Measurements from ENCODE around the gene PEA15.

PEA15 gene

GRCh38 chr1:160161965-160162705, 43.0 kb upstream of the PEA15 start:
- TF ChIP-seq SIN3A (IDR thresholded peaks at IDR 0.05; ENCODE audit: borderline replicate concordance, insufficient read depth, low read length) = no peak
- no peak for TF ChIP-seq FOXP2 (optimal IDR thresholded peaks at IDR 0.05; ENCODE audit: borderline replicate concordance, extremely low read depth, extremely low read length, insufficient read depth)
- TF ChIP-seq TAF1 (IDR thresholded peaks at IDR 0.05; ENCODE audit: borderline replicate concordance, insufficient read depth, low read length) = no peak
- TF ChIP-seq POLR2AphosphoS5 (IDR thresholded peaks at IDR 0.05; ENCODE audit: low read depth, low read length) = no peak
- no peak for TF ChIP-seq REST (IDR thresholded peaks at IDR 0.05; ENCODE audit: insufficient read depth in 1 of 2, low read depth in 2 of 2, low read length in 2 of 2)

GRCh38 chr1:160162931-160163330, 42.3 kb upstream of the PEA15 start:
- TF ChIP-seq SIN3A (IDR thresholded peaks at IDR 0.05; ENCODE audit: borderline replicate concordance, insufficient read depth, low read length) = no peak
- TF ChIP-seq POLR2AphosphoS5 (IDR thresholded peaks at IDR 0.05; ENCODE audit: low read depth, low read length) = no peak
- TF ChIP-seq TAF1 (IDR thresholded peaks at IDR 0.05; ENCODE audit: borderline replicate concordance, insufficient read depth, low read length) = no peak
- no peak for TF ChIP-seq FOXP2 (optimal IDR thresholded peaks at IDR 0.05; ENCODE audit: borderline replicate concordance, extremely low read depth, extremely low read length, insufficient read depth)
- TF ChIP-seq REST (IDR thresholded peaks at IDR 0.05; ENCODE audit: insufficient read depth in 1 of 2, low read depth in 2 of 2, low read length in 2 of 2) = no peak

DNA sequence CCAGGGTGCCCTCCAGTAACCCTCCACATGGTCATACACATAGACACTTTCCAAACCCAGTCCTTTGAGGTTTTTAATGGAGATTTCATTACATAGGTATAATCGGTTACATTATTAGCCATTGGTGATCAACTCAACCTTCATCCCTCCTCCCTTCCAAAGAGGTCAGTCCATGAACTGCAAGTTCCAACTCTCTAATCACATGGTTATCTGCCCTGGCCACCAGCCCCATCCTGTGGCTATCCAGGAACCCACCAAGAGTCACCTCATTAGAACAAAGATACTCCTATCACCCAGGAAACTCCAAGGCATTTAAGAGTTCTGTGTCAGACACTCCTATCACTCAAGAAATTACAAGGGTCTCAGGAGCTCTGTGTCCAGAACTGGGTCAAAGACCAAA, 41.6 kb upstream of the PEA15 start:
- TF ChIP-seq TAF1 (IDR thresholded peaks at IDR 0.05; ENCODE audit: borderline replicate concordance, insufficient read depth, low read length) (no peak), SIN3A (IDR thresholded peaks at IDR 0.05; ENCODE audit: borderline replicate concordance, insufficient read depth, low read length) (no peak), REST (IDR thresholded peaks at IDR 0.05; ENCODE audit: insufficient read depth in 1 of 2, low read depth in 2 of 2, low read length in 2 of 2) (no peak), POLR2AphosphoS5 (IDR thresholded peaks at IDR 0.05; ENCODE audit: low read depth, low read length) (no peak), FOXP2 (optimal IDR thresholded peaks at IDR 0.05; ENCODE audit: borderline replicate concordance, extremely low read depth, extremely low read length, insufficient read depth) (no peak)

GRCh38 chr1:160164121-160164520, 41.1 kb upstream of the PEA15 start:
- no peak for TF ChIP-seq REST (IDR thresholded peaks at IDR 0.05; ENCODE audit: insufficient read depth in 1 of 2, low read depth in 2 of 2, low read length in 2 of 2)
- no peak for TF ChIP-seq SIN3A (IDR thresholded peaks at IDR 0.05; ENCODE audit: borderline replicate concordance, insufficient read depth, low read length)
- no peak for TF ChIP-seq FOXP2 (optimal IDR thresholded peaks at IDR 0.05; ENCODE audit: borderline replicate concordance, extremely low read depth, extremely low read length, insufficient read depth)
- TF ChIP-seq POLR2AphosphoS5 (IDR thresholded peaks at IDR 0.05; ENCODE audit: low read depth, low read length) = no peak
- no peak for TF ChIP-seq TAF1 (IDR thresholded peaks at IDR 0.05; ENCODE audit: borderline replicate concordance, insufficient read depth, low read length)
